HepG2 (cell line): ENCODE measurements around the gene DIMT1. TPM values are rescaled to one million over a fixed set of nuclear protein-coding genes. Genes with fewer than 3 reads are reported as not detected.
A peak's percentile ranks its signal among the peaks of the same experiment; 100 is the strongest.

Experiments
- ATF7-NPFF ChIP-seq: sonication (generic); formaldehyde crosslinking; IDR thresholded peaks from 2 replicates; pipeline ENCODE4 v1.8.1; 2023; ENCODE audit warnings: mild to moderate bottlenecking, low read depth, missing genetic modification reagents, moderate library complexity
- FOXA3 ChIP-seq: IDR thresholded peaks from 2 replicates; pipeline ENCODE4 v1.6.1; 2016; ENCODE audit warnings: missing genetic modification reagents, missing compliant biosample characterization
- FOXJ3 ChIP-seq: sonication (generic); formaldehyde crosslinking; IDR thresholded peaks from 2 replicates; pipeline ENCODE4 v1.4.0; 2020; ENCODE audit warnings: missing genetic modification reagents, mild to moderate bottlenecking, borderline replicate concordance
- HOXA9 ChIP-seq: sonication (generic); formaldehyde crosslinking; IDR thresholded peaks from 2 replicates; pipeline ENCODE4 v1.8.1; 2022; ENCODE audit warnings: missing genetic modification reagents, mild to moderate bottlenecking, moderate library complexity, borderline replicate concordance
- KDM5B ChIP-seq: sonication (generic); formaldehyde crosslinking; IDR thresholded peaks from 2 replicates; pipeline ENCODE4 v1.4.0; 2020; ENCODE audit warnings: missing genetic modification reagents, mild to moderate bottlenecking, borderline replicate concordance
- NR2F1 ChIP-seq, 2 experiments: fragments of 450-650 bp in 1 of 2; formaldehyde crosslinking in 1 of 2; IDR thresholded peaks; 2 replicates each; pipeline versions ENCODE4 v1.5.0 to v1.6.1; 2016 to 2020; ENCODE audit warnings: mild to moderate bottlenecking in 1 of 2, missing compliant biosample characterization in 1 of 2, missing genetic modification reagents in 1 of 2, moderate library complexity in 1 of 2
- SRSF1 ChIP-seq: fragments of 200-400 bp; formaldehyde crosslinking; optimal IDR thresholded peaks from 2 replicates; pipeline ENCODE3; 2017; ENCODE audit warnings: mild to moderate bottlenecking, low read depth, low read length, moderate library complexity
- ZBTB20 ChIP-seq: sonication (generic); formaldehyde crosslinking; IDR thresholded peaks from 2 replicates; pipeline ENCODE4 v1.8.1; 2023; ENCODE audit warnings: missing genetic modification reagents, low read depth, mild to moderate bottlenecking, borderline replicate concordance
- ZNF143 ChIP-seq: sonication (generic); formaldehyde crosslinking; IDR thresholded peaks from 2 replicates; pipeline ENCODE4 v1.4.0; 2020; ENCODE audit warnings: missing genetic modification reagents
- ZNF317 ChIP-seq: sonication (generic); formaldehyde crosslinking; IDR thresholded peaks from 2 replicates; pipeline ENCODE4 v1.5.0; 2020; ENCODE audit warnings: mild to moderate bottlenecking, missing genetic modification reagents
- polyA plus RNA-seq, 8 experiments: library from polyadenylated mRNA; depleted of rRNA in 3 of 8; stranded (reverse) in 7 of 8; unstranded in 1 of 8; fragments of >200 nt; fragmentation: Illumina TruSeq in 4 of 8; extraction: Trizol in 4 of 8; gene quantifications; 2 replicates each; pipeline versions ENCODE4 v1.2.1 to v1.2.3, GENCODE V29; 2011 to 2016; ENCODE audit warnings: low read depth in 4 of 8, missing spikeins in 1 of 8, mixed read lengths in 1 of 8; ENCODE audit not compliant: insufficient read depth in 1 of 8
- total RNA-seq, 5 experiments: library from RNA; depleted of rRNA; stranded (reverse); fragments of >200 nt; fragmentation: Illumina TruSeq; extraction: Trizol; gene quantifications; 2 replicates each; pipeline ENCODE4 v1.2.3, GENCODE V29; 2016; ENCODE audit warnings: low read depth in 1 of 5
- TF ChIP-seq, protein P1 (sequence below): sonication (generic); formaldehyde crosslinking; IDR thresholded peaks from 2 replicates; pipeline ENCODE4 v1.5.0; 2020; ENCODE audit warnings: missing genetic modification reagents, mild to moderate bottlenecking, borderline replicate concordance
- TF ChIP-seq, protein P2 (sequence below): sonication (generic); formaldehyde crosslinking; IDR thresholded peaks from 2 replicates; pipeline ENCODE4 v1.4.0; 2020; ENCODE audit warnings: missing genetic modification reagents
- TF ChIP-seq, protein P3 (sequence below): sonication (generic); formaldehyde crosslinking; IDR thresholded peaks from 2 replicates; pipeline ENCODE4 v1.5.0; 2020; ENCODE audit warnings: missing genetic modification reagents, mild to moderate bottlenecking, borderline replicate concordance
- TF ChIP-seq, protein P4 (sequence below): sonication (generic); formaldehyde crosslinking; IDR thresholded peaks from 2 replicates; pipeline ENCODE4 v1.4.0; 2020; ENCODE audit warnings: missing genetic modification reagents
- TF ChIP-seq, protein P5 (sequence below): sonication (generic); formaldehyde crosslinking; IDR thresholded peaks from 2 replicates; pipeline ENCODE4 v1.4.0; 2020; ENCODE audit warnings: mild to moderate bottlenecking, low read depth, missing genetic modification reagents

The DIMT1 gene
- total and polyA plus RNA-seq, 2 of the 13 experiments (the other 11 are each of a cell fraction or from before 2014, with no cell fraction given): 16.1 to 35.2 TPM

DNA sequence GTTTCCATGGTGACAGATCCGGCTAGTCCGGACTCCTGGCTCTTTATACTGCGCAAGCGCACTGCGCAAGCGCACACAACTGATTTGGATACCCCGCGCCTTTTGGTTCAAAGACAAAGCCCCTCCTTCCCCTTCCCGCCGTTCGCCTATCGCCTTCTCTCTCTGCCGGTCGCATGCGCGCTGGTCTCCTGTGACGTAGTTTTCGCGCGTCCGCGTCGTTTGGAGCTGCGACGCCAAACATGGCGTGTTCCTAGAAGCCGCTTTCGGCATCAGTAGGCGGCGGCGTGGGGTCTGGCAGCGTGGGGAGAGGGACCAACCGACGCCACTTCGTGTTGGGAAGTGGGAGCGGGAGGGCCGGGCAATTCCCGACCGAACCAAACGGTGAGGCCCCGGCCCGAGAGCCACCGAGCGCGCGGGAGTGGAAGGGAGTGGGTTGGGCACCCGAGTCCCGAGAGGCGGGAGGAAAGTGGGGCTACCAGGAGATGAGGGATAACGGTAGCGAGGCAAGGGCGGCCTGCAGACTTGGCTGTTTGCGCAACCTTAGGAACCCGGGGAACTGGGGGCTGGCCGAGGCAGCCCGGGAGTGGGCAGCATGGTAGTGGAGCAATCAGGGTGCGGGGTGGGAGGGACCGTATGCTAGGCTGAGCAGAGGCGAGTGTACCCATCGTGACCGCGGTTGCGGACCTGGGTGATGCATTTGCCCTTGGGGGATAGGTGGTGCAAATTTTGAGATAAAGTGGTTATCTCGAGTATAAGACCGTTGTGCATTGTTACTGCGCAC is 9.0 kb upstream of the DIMT1 start, which contains the start of gene IPO11 (continued):
- TF ChIP-seq, protein P1, sequence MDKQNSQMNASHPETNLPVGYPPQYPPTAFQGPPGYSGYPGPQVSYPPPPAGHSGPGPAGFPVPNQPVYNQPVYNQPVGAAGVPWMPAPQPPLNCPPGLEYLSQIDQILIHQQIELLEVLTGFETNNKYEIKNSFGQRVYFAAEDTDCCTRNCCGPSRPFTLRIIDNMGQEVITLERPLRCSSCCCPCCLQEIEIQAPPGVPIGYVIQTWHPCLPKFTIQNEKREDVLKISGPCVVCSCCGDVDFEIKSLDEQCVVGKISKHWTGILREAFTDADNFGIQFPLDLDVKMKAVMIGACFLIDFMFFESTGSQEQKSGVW (CRISPR knock-in tag): no peak
- TF ChIP-seq, protein P2, sequence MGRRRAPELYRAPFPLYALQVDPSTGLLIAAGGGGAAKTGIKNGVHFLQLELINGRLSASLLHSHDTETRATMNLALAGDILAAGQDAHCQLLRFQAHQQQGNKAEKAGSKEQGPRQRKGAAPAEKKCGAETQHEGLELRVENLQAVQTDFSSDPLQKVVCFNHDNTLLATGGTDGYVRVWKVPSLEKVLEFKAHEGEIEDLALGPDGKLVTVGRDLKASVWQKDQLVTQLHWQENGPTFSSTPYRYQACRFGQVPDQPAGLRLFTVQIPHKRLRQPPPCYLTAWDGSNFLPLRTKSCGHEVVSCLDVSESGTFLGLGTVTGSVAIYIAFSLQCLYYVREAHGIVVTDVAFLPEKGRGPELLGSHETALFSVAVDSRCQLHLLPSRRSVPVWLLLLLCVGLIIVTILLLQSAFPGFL (CRISPR knock-in tag): no peak
- peak; percentile 78 for TF ChIP-seq ATF7-NPFF (CRISPR knock-in tag)
- TF ChIP-seq, protein P3, sequence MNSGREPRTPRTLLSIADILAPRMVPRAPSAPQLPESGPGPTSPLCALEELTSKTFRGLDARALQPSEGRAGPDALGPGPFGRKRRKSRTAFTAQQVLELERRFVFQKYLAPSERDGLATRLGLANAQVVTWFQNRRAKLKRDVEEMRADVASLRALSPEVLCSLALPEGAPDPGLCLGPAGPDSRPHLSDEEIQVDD: no peak
- peak; percentile 61; the same call in 1 of the 2 replicates for TF ChIP-seq ZNF317 (CRISPR knock-in tag)
- no peak for TF ChIP-seq HOXA9 (CRISPR knock-in tag)
- no peak for TF ChIP-seq NR2F1 (CRISPR knock-in tag; IDR thresholded peaks at IDR 0.05)
- peak; percentile 40 for TF ChIP-seq SRSF1
- TF ChIP-seq, protein P4, sequence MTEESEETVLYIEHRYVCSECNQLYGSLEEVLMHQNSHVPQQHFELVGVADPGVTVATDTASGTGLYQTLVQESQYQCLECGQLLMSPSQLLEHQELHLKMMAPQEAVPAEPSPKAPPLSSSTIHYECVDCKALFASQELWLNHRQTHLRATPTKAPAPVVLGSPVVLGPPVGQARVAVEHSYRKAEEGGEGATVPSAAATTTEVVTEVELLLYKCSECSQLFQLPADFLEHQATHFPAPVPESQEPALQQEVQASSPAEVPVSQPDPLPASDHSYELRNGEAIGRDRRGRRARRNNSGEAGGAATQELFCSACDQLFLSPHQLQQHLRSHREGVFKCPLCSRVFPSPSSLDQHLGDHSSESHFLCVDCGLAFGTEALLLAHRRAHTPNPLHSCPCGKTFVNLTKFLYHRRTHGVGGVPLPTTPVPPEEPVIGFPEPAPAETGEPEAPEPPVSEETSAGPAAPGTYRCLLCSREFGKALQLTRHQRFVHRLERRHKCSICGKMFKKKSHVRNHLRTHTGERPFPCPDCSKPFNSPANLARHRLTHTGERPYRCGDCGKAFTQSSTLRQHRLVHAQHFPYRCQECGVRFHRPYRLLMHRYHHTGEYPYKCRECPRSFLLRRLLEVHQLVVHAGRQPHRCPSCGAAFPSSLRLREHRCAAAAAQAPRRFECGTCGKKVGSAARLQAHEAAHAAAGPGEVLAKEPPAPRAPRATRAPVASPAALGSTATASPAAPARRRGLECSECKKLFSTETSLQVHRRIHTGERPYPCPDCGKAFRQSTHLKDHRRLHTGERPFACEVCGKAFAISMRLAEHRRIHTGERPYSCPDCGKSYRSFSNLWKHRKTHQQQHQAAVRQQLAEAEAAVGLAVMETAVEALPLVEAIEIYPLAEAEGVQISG (CRISPR knock-in tag): peak; percentile 86
- peak; percentile 71; the same call in 1 of the 2 replicates for TF ChIP-seq KDM5B (CRISPR knock-in tag)
- TF ChIP-seq ZBTB20 (CRISPR knock-in tag): peak; percentile 63; the same call in 1 of the 2 replicates
- TF ChIP-seq FOXA3 (CRISPR knock-in tag): peak; percentile 64
- TF ChIP-seq, protein P5, sequence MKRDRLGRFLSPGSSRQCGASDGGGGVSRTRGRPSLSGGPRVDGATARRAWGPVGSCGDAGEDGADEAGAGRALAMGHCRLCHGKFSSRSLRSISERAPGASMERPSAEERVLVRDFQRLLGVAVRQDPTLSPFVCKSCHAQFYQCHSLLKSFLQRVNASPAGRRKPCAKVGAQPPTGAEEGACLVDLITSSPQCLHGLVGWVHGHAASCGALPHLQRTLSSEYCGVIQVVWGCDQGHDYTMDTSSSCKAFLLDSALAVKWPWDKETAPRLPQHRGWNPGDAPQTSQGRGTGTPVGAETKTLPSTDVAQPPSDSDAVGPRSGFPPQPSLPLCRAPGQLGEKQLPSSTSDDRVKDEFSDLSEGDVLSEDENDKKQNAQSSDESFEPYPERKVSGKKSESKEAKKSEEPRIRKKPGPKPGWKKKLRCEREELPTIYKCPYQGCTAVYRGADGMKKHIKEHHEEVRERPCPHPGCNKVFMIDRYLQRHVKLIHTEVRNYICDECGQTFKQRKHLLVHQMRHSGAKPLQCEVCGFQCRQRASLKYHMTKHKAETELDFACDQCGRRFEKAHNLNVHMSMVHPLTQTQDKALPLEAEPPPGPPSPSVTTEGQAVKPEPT (CRISPR knock-in tag): no peak
- TF ChIP-seq FOXJ3 (CRISPR knock-in tag): peak; percentile 33; the same call in 1 of the 2 replicates
- peak; percentile 78 for TF ChIP-seq ZNF143 (CRISPR knock-in tag)
